Hepatocyte (in vitro differentiated cells): Measurements from ENCODE around the gene RHAG. TPM values are rescaled to one million over a fixed set of nuclear protein-coding genes. Genes with fewer than 3 reads are reported as not detected.
"Not testable (repeated sequence)": the region's sequence is repeated elsewhere in the genome, so short reads cannot be mapped to it uniquely, and the experiment has no call there.

ENCODE experiments used
- DNase-seq: peaks from one replicate; pipeline ENCODE4 v3.0.0-alpha.2; 2016; ENCODE audit warnings: low spot score
- H2AFZ ChIP-seq: fragments of 200-600 bp; sonication (generic); 2 replicates; pipeline ENCODE4 v1.6.0; 2016; ENCODE audit warnings: antibody characterized with exemption, mild to moderate bottlenecking
- H3K27ac ChIP-seq: fragments of 200-600 bp; sonication (generic); 2 replicates; pipeline ENCODE4 v1.5.1; 2016; ENCODE audit warnings: mild to moderate bottlenecking
- H3K27me3 ChIP-seq: fragments of 200-600 bp; sonication (generic); 2 replicates; pipeline ENCODE4 v1.6.1; 2016
- H3K36me3 ChIP-seq: fragments of 200-600 bp; sonication (generic); replicated peaks from 2 replicates; pipeline ENCODE4 v1.5.1; 2016; ENCODE audit warnings: low read depth; ENCODE audit not compliant: insufficient read depth
- H3K4me1 ChIP-seq: fragments of 200-600 bp; sonication (generic); 2 replicates; pipeline ENCODE4 v1.5.1; 2016; ENCODE audit warnings: mild to moderate bottlenecking, moderate library complexity; ENCODE audit not compliant: insufficient read depth
- H3K4me2 ChIP-seq: fragments of 200-600 bp; sonication (generic); 2 replicates; pipeline ENCODE4 v1.6.0; 2016
- H3K4me3 ChIP-seq: fragments of 200-600 bp; sonication (generic); 2 replicates; pipeline ENCODE4 v1.5.1; 2016; ENCODE audit warnings: mild to moderate bottlenecking
- H3K79me2 ChIP-seq: fragments of 200-600 bp; sonication (generic); 2 replicates; pipeline ENCODE4 v1.6.0; 2017; ENCODE audit warnings: mild to moderate bottlenecking
- H3K9me2 ChIP-seq: fragments of 200-600 bp; sonication (generic); replicated peaks from 2 replicates; pipeline ENCODE4 v1.6.0; 2017; ENCODE audit warnings: mild to moderate bottlenecking; ENCODE audit not compliant: insufficient read depth
- H3K9me3 ChIP-seq: fragments of 200-600 bp; sonication (generic); 2 replicates; pipeline ENCODE4 v1.5.1; 2016; ENCODE audit warnings: low read depth, mild to moderate bottlenecking
- H4K20me1 ChIP-seq: fragments of 200-600 bp; sonication (generic); 2 replicates; pipeline ENCODE4 v1.6.0; 2016; ENCODE audit warnings: mild to moderate bottlenecking; ENCODE audit not compliant: insufficient read depth, poor library complexity, severe bottlenecking
- CTCF ChIP-seq: fragments of 200-600 bp; sonication (generic); IDR thresholded peaks from 2 replicates; pipeline ENCODE4 v1.5.1; 2016; ENCODE audit warnings: antibody characterized with exemption, mild to moderate bottlenecking; ENCODE audit not compliant: poor library complexity
- EZH2 ChIP-seq: fragments of 200-600 bp; sonication (generic); IDR thresholded peaks from 2 replicates; pipeline ENCODE4 v1.6.1; 2016; ENCODE audit warnings: antibody characterized with exemption, mild to moderate bottlenecking, borderline replicate concordance
- EZH2phosphoT487 ChIP-seq: fragments of 200-600 bp; sonication (generic); IDR thresholded peaks from one replicate; pipeline ENCODE4 v1.6.1; 2018; ENCODE audit warnings: antibody characterized with exemption, mild to moderate bottlenecking, low read depth, moderate library complexity; ENCODE audit not compliant: unreplicated experiment, severe bottlenecking
- WGBS: methylation state at CpG from one replicate; pipeline ENCODE4 v1.1.6; 2016; ENCODE audit warnings: low lambda C conversion rate; ENCODE audit errors: missing lambda C conversion rate; 5-methylcytosine and 5-hydroxymethylcytosine counted together
- polyA plus RNA-seq: library from polyadenylated mRNA; unstranded; fragments of >200 nt; fragmentation: Nextera tagmentation; extraction: Ambion mirVana; gene quantifications from 2 replicates; pipeline ENCODE4 v1.2.1, GENCODE V29; 2016
- total RNA-seq: library from RNA; depleted of rRNA; stranded (reverse); fragments of >200 nt; gene quantifications from 2 replicates; pipeline ENCODE4 v1.2.3, GENCODE V29; 2014

RHAG gene
- total and polyA plus RNA-seq, 2 experiments from 2014 or later: not detected

GRCh38 chr6:49634092-49634835 lies 2.4 kb downstream of the RHAG start:
- Histone ChIP-seq H3K4me3 (no peak overlapping the region), H2AFZ (no peak overlapping the region), H3K4me1 (no peaks in the 10 kb centered on the region), H3K27me3 (no peaks in the 10 kb centered on the region), H3K9me3 (no peaks in the 10 kb centered on the region), H3K79me2 (no peaks in the 10 kb centered on the region), H3K27ac (no peak overlapping the region), H3K9me2 (no peaks in the 10 kb centered on the region), H4K20me1 (no peaks in the 10 kb centered on the region), H3K4me2 (no peak overlapping the region), H3K36me3 (no peaks in the 10 kb centered on the region)
- TF ChIP-seq EZH2phosphoT487 (no peak), EZH2 (no peak), CTCF (no peak)
- no peak for DNase-seq
- whole genome bisulfite sequencing: 89% methylated on average over 6 of the region's 6 CpGs

GRCh38 chr6:49633541-49633940 lies 3.1 kb downstream of the RHAG start:
- no peak overlapping the region for H3K4me3 ChIP-seq
- no peak overlapping the region for H2AFZ ChIP-seq
- H3K4me2 ChIP-seq: no peak overlapping the region
- no peak overlapping the region for H3K27ac ChIP-seq
- H3K27me3 ChIP-seq: no peaks in the 10 kb centered on the region
- 85% methylated on average over 2 of the region's 2 CpGs for WGBS
- no peaks in the 10 kb centered on the region for H3K79me2 ChIP-seq
- H3K36me3 ChIP-seq: no peaks in the 10 kb centered on the region
- H3K4me1 ChIP-seq: no peaks in the 10 kb centered on the region
- no peak for TF ChIP-seq EZH2phosphoT487
- DNase-seq: no peak
- no peaks in the 10 kb centered on the region for H3K9me2 ChIP-seq
- no peaks in the 10 kb centered on the region for H4K20me1 ChIP-seq
- H3K9me3 ChIP-seq: no peaks in the 10 kb centered on the region

- H3K4me1 ChIP-seq: no peaks in the 10 kb centered on the region
- no peak overlapping the region for H2AFZ ChIP-seq
- no peaks in the 10 kb centered on the region for H4K20me1 ChIP-seq
- 83% methylated on average over 3 of the region's 3 CpGs for WGBS
- no peak for DNase-seq
- no peak overlapping the region for H3K4me2 ChIP-seq
- H3K9me3 ChIP-seq: no peaks in the 10 kb centered on the region
- no peak overlapping the region for H3K27ac ChIP-seq
- H3K27me3 ChIP-seq: no peaks in the 10 kb centered on the region
- H3K36me3 ChIP-seq: no peaks in the 10 kb centered on the region
- no peaks in the 10 kb centered on the region for H3K79me2 ChIP-seq
- no peak overlapping the region for H3K4me3 ChIP-seq
- no peaks in the 10 kb centered on the region for H3K9me2 ChIP-seq
- TF ChIP-seq EZH2phosphoT487 (no peak), CTCF (no peak), EZH2 (no peak)
Observed at GRCh38 chr6:49632727-49633126, 3.9 kb downstream of the RHAG start.

- H3K27ac ChIP-seq, H3K36me3 ChIP-seq, H2AFZ ChIP-seq, H3K9me3 ChIP-seq, H3K4me1 ChIP-seq, H3K4me2 ChIP-seq, H4K20me1 ChIP-seq, H3K9me2 ChIP-seq, H3K4me3 ChIP-seq, H3K27me3 ChIP-seq, H3K79me2 ChIP-seq, DNase-seq: not testable (repeated sequence)
- WGBS: 94% methylated on average over 23 of the region's 36 CpGs
Observed at GRCh38 chr6:49629485-49630088, 7.1 kb downstream of the RHAG start.
